HEK293 (cell line): ENCODE measurements around the gene HINT2.
A peak's percentile ranks its signal among the peaks of the same experiment; 100 is the strongest.

ENCODE experiments used
- CTCF ChIA-PET: fragments of 350-600 bp; formaldehyde crosslinking; extraction: SDS; loops from one replicate; lab custom pipeline; 2021; ENCODE audit warnings: antibody characterized with exemption; lab: Yijun Ruan, JAX
- POLR2A ChIA-PET: fragments of 300-600 bp; formaldehyde crosslinking; extraction: SDS; loops from one replicate; lab custom pipeline; 2020; ENCODE audit warnings: antibody characterized with exemption, inconsistent platforms; lab: Yijun Ruan, JAX
- H3K27ac ChIP-seq: fragments of 200-500 bp; sonication (Bioruptor generic); 2 replicates; pipeline ENCODE4 v1.5.1; 2014; ENCODE audit warnings: low read depth, low read length, control low read depth, inconsistent platforms; ENCODE audit errors: extremely low read depth
- H3K36me3 ChIP-seq, 2 experiments: fragments of 200-500 bp in 1 of 2; sonication (Bioruptor generic) in 1 of 2; 1 replicate in 1 of 2; 2 replicates in 1 of 2; pipeline ENCODE4 v1.5.1; 2014 to 2017; ENCODE audit warnings: inconsistent platforms in 2 of 2, low read length in 2 of 2; ENCODE audit not compliant: control insufficient read depth in 2 of 2, insufficient read depth in 1 of 2
- H3K4me1 ChIP-seq: fragments of 200-500 bp; sonication (Bioruptor generic); 2 replicates; pipeline ENCODE4 v1.5.1; 2014; ENCODE audit warnings: mild to moderate bottlenecking, low read length, inconsistent platforms; ENCODE audit not compliant: control insufficient read depth, insufficient read depth
- H3K4me3 ChIP-seq: 2 replicates; pipeline ENCODE4 v1.5.1; 2011; ENCODE audit warnings: low read depth, mild to moderate bottlenecking, control low read depth, low read length, moderate library complexity
- H3K9me3 ChIP-seq: fragments of 200-500 bp; sonication (Bioruptor generic); 2 replicates; pipeline ENCODE4 v1.5.1; 2014; ENCODE audit warnings: low read depth, low read length, inconsistent platforms; ENCODE audit not compliant: control insufficient read depth, insufficient read depth
- CTCF ChIP-seq: fragments of 450-650 bp; formaldehyde crosslinking; IDR thresholded peaks from 2 replicates; pipeline ENCODE4 v1.5.1; 2016; ENCODE audit warnings: missing biosample characterization, missing genetic modification characterization
- KLF10 ChIP-seq: fragments of 450-650 bp; IDR thresholded peaks from 2 replicates; pipeline ENCODE4 v1.5.1; 2018; ENCODE audit warnings: missing biosample characterization, mild to moderate bottlenecking, missing genetic modification characterization
- PATZ1 ChIP-seq: fragments of 450-650 bp; formaldehyde crosslinking; IDR thresholded peaks from 2 replicates; pipeline ENCODE4 v1.5.1; 2016; ENCODE audit warnings: missing biosample characterization, missing genetic modification characterization
- PRDM1 ChIP-seq: fragments of 450-650 bp; formaldehyde crosslinking; IDR thresholded peaks from 2 replicates; pipeline ENCODE4; 2016; ENCODE audit warnings: missing biosample characterization, missing genetic modification characterization
- PRDM6 ChIP-seq: fragments of 450-650 bp; formaldehyde crosslinking; IDR thresholded peaks from 2 replicates; pipeline ENCODE4 v1.5.1; 2017; ENCODE audit warnings: missing biosample characterization, missing genetic modification characterization
- ZBTB21 ChIP-seq: fragments of 450-650 bp; formaldehyde crosslinking; IDR thresholded peaks from 2 replicates; pipeline ENCODE4 v1.5.1; 2017; ENCODE audit warnings: missing biosample characterization, missing genetic modification characterization
- ZIC2 ChIP-seq: fragments of 450-650 bp; formaldehyde crosslinking; IDR thresholded peaks from 2 replicates; pipeline ENCODE4 v1.5.1; 2016; ENCODE audit warnings: missing biosample characterization, missing genetic modification characterization
- ZNF169 ChIP-seq: fragments of 450-650 bp; formaldehyde crosslinking; IDR thresholded peaks from 2 replicates; pipeline ENCODE4 v1.5.1; 2016; ENCODE audit warnings: missing biosample characterization, missing genetic modification characterization
- ZNF24 ChIP-seq: fragments of 450-650 bp; formaldehyde crosslinking; IDR thresholded peaks from 2 replicates; pipeline ENCODE4 v1.5.1; 2016; ENCODE audit warnings: missing biosample characterization, missing genetic modification characterization
- ZNF391 ChIP-seq: fragments of 450-650 bp; formaldehyde crosslinking; IDR thresholded peaks from 2 replicates; pipeline ENCODE4 v1.5.1; 2016; ENCODE audit warnings: low read depth, missing biosample characterization, missing genetic modification characterization, borderline replicate concordance
- ZNF398 ChIP-seq: fragments of 450-650 bp; formaldehyde crosslinking; IDR thresholded peaks from 2 replicates; pipeline ENCODE4 v1.5.1; 2017; ENCODE audit warnings: missing biosample characterization, missing genetic modification characterization
- ZNF621 ChIP-seq: fragments of 450-650 bp; formaldehyde crosslinking; IDR thresholded peaks from 2 replicates; pipeline ENCODE4 v1.5.1; 2017; ENCODE audit warnings: missing biosample characterization, missing genetic modification characterization
- ZNF660 ChIP-seq: fragments of 450-650 bp; IDR thresholded peaks from 2 replicates; pipeline ENCODE4 v1.5.1; 2018; ENCODE audit warnings: missing biosample characterization, mild to moderate bottlenecking, missing genetic modification characterization
- ZNF677 ChIP-seq: fragments of 450-650 bp; IDR thresholded peaks from 2 replicates; pipeline ENCODE4 v1.5.0; 2018; ENCODE audit warnings: missing biosample characterization, mild to moderate bottlenecking, missing genetic modification characterization, moderate library complexity
- ZNF776 ChIP-seq: fragments of 450-650 bp; formaldehyde crosslinking; IDR thresholded peaks from 2 replicates; pipeline ENCODE4 v1.5.0; 2017; ENCODE audit warnings: missing biosample characterization, missing genetic modification characterization, borderline replicate concordance
- ZNF791 ChIP-seq: fragments of 450-650 bp; formaldehyde crosslinking; IDR thresholded peaks from 2 replicates; pipeline ENCODE4 v1.5.1; 2016; ENCODE audit warnings: missing biosample characterization, missing genetic modification characterization
- ZSCAN23 ChIP-seq: fragments of 450-650 bp; formaldehyde crosslinking; IDR thresholded peaks from 2 replicates; pipeline ENCODE4 v1.5.1; 2016; ENCODE audit warnings: missing biosample characterization, missing genetic modification characterization

The HINT2 gene

GRCh38 chr9:35814841-35815543 lies at the start of gene HINT2 (continued):
- TF ChIP-seq CTCF (tag by site-specific recombination): no peak
- TF ChIP-seq ZBTB21 (tag by site-specific recombination): no peak
- peak; percentile 86 for TF ChIP-seq PRDM1 (tag by site-specific recombination)
- TF ChIP-seq ZNF660 (tag by site-specific recombination): peak; percentile 53; the same call in 1 of the 2 replicates
- no peak for TF ChIP-seq ZNF24 (tag by site-specific recombination)
- TF ChIP-seq KLF10 (tag by site-specific recombination): 0 out of 2 replicates have a peak, but pooled peaks have one; percentile 15
- no peak for TF ChIP-seq ZNF776
- TF ChIP-seq, all 188 proteins: peak for 25

- peak; percentile 51; the same call in 1 of the 2 replicates for TF ChIP-seq ZIC2
- no peak for TF ChIP-seq ZNF169 (tag by site-specific recombination)
- CTCF ChIA-PET: interaction anchor here (1.1 to 4.1 kb wide), 3 partner anchors 9 to 37 kb away, joined by 5 to 26 read pairs (median 6); no protein-coding TSS in a partner anchor
Measured at GRCh38 chr9:35863583-35863982, 48.7 kb upstream of the HINT2 start.

GRCh38 chr9:35862328-35862727 lies 47.5 kb upstream of the HINT2 start:
- Histone ChIP-seq H3K4me3 (no peak overlapping the region), H3K27ac (no peak overlapping the region), H3K36me3 (no peaks in the 10 kb centered on the region), H3K9me3 (no peaks in the 10 kb centered on the region), H3K4me1 (no peaks in the 10 kb centered on the region)
- POLR2A ChIA-PET: no interaction called here
- TF ChIP-seq ZNF398: no peak
- no peak for TF ChIP-seq ZSCAN23 (tag by site-specific recombination)
- TF ChIP-seq ZNF791 (tag by site-specific recombination): no peak
- TF ChIP-seq PRDM6 (tag by site-specific recombination): no peak
- TF ChIP-seq ZNF391 (tag by site-specific recombination): no peak
- no peak for TF ChIP-seq ZNF677 (tag by site-specific recombination)
- TF ChIP-seq CTCF (tag by site-specific recombination): no peak
- no peak for TF ChIP-seq ZNF621
- TF ChIP-seq PATZ1 (tag by site-specific recombination): no peak
- TF ChIP-seq, all 188 proteins: peak for 0
- CTCF ChIA-PET: interaction anchor here (0.9 to 4.1 kb wide), 3 partner anchors 19 to 72 kb away, joined by 3 to 26 read pairs (median 3); no protein-coding TSS in a partner anchor

More at GRCh38 chr9:35863583-35863982, 48.7 kb upstream of the HINT2 start:
- no peak overlapping the region for H3K27ac ChIP-seq
- POLR2A ChIA-PET: no interaction called here
- no peaks in the 10 kb centered on the region for H3K9me3 ChIP-seq
- H3K36me3 ChIP-seq: no peaks in the 10 kb centered on the region
- no peaks in the 10 kb centered on the region for H3K4me1 ChIP-seq
- H3K4me3 ChIP-seq: no peak overlapping the region
